ENCODE data around the gene METRNL. TPM values are rescaled to one million over a fixed set of nuclear protein-coding genes. Genes with fewer than 3 reads are reported as not detected.

METRNL gene
- total RNA-seq, 2 experiments from 2014 or later = 16.9 to 23.3 TPM

DNA sequence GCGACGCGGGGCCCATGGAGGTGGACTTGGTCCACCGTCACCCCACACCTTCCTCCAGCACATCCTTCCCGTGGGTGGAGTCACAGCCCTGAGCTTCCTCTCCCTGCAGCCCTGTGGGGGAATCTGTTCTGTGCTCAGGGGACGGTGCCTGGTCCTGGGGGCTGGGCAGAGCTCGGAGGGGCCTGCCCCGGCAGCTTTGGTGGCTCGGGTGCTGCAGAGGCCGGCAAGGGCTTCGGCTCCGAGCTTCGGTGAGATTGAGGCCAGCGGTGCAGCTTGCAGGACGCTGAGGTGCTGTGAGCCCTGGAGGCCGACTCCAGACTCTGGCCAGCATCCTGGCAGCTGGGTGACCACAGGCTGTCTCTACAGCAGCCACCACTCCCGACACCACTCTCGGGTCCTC is 36.4 kb downstream of the METRNL start:
- POLR2A ChIA-PET = no interaction called here
- no peak for TF ChIP-seq EZH2phosphoT487 (IDR thresholded peaks at IDR 0.05; ENCODE audit: borderline replicate concordance, low read depth, low read length)
- no peak for TF ChIP-seq CTCF (conservative IDR thresholded peaks at IDR 0.05; ENCODE audit: low read length)
- no peak overlapping the region for H3K27ac ChIP-seq (ENCODE audit: low read depth, low read length, poor library complexity, severe bottlenecking)
- DNase-seq (ENCODE audit: low spot score) = no peak
- CTCF ChIA-PET (ENCODE audit: unreplicated experiment) = no interaction called here
- no peaks in the 10 kb centered on the region for H3K9me2 ChIP-seq (ENCODE audit: insufficient read depth, low read length)
- H3K9me3 ChIP-seq (ENCODE audit: low read length) = no peaks in the 10 kb centered on the region
- H3K4me3 ChIP-seq (ENCODE audit: low read depth, low read length, poor library complexity, severe bottlenecking) = no peak overlapping the region
- intact Hi-C loops (cut with micrococcal nuclease; ENCODE audit: unreplicated experiment) = loop anchor here (5.0 kb wide), 1 partner anchor 199 kb away; no protein-coding TSS in a partner anchor
- H4K20me1 ChIP-seq (ENCODE audit: insufficient read depth, low read length) = no peaks in the 10 kb centered on the region
- no peak overlapping the region for H2AFZ ChIP-seq (ENCODE audit: low read length)
- BruUV-seq (replicated peaks) = no TSS peak
- H3K36me3 ChIP-seq (ENCODE audit: insufficient read depth, low read length) = no peaks in the 10 kb centered on the region
- H3K4me2 ChIP-seq (ENCODE audit: low read length) = no peak overlapping the region
- H3K79me2 ChIP-seq (ENCODE audit: insufficient read depth, low read depth, low read length) = no peaks in the 10 kb centered on the region
- H3K4me1 ChIP-seq (ENCODE audit: insufficient read depth, low read length, poor library complexity, severe bottlenecking) = peaks cover 26% of the 10 kb centered on the region

GRCh38 chr17:83116311-83116771 is 36.9 kb downstream of the METRNL start:
- DNase-seq (ENCODE audit: low spot score) = no peak
- H3K4me3 ChIP-seq (ENCODE audit: low read depth, low read length, poor library complexity, severe bottlenecking) = no peak overlapping the region
- H4K20me1 ChIP-seq (ENCODE audit: insufficient read depth, low read length) = no peaks in the 10 kb centered on the region
- BruUV-seq (replicated peaks) = no TSS peak
- no peak overlapping the region for H2AFZ ChIP-seq (ENCODE audit: low read length)
- POLR2A ChIA-PET = no interaction called here
- intact Hi-C loops (cut with micrococcal nuclease; ENCODE audit: unreplicated experiment) = loop anchor here (5.0 kb wide), 1 partner anchor 199 kb away; no protein-coding TSS in a partner anchor
- no peaks in the 10 kb centered on the region for H3K36me3 ChIP-seq (ENCODE audit: insufficient read depth, low read length)
- H3K4me1 ChIP-seq (ENCODE audit: insufficient read depth, low read length, poor library complexity, severe bottlenecking) = peaks cover 26% of the 10 kb centered on the region
- no peak overlapping the region for H3K27ac ChIP-seq (ENCODE audit: low read depth, low read length, poor library complexity, severe bottlenecking)
- no peaks in the 10 kb centered on the region for H3K9me3 ChIP-seq (ENCODE audit: low read length)
- H3K4me2 ChIP-seq (ENCODE audit: low read length) = no peak overlapping the region
- CTCF ChIA-PET (ENCODE audit: unreplicated experiment) = no interaction called here
- no peak for TF ChIP-seq EZH2phosphoT487 (IDR thresholded peaks at IDR 0.05; ENCODE audit: borderline replicate concordance, low read depth, low read length)
- TF ChIP-seq CTCF (conservative IDR thresholded peaks at IDR 0.05; ENCODE audit: low read length) = no peak
- no peaks in the 10 kb centered on the region for H3K9me2 ChIP-seq (ENCODE audit: insufficient read depth, low read length)
- H3K79me2 ChIP-seq (ENCODE audit: insufficient read depth, low read depth, low read length) = no peaks in the 10 kb centered on the region

GRCh38 chr17:83116783-83117555 is 37.6 kb downstream of the METRNL start:
- CTCF ChIA-PET (ENCODE audit: unreplicated experiment) = no interaction called here
- Histone ChIP-seq H3K9me2 (ENCODE audit: insufficient read depth, low read length) (no peaks in the 10 kb centered on the region), H3K4me2 (ENCODE audit: low read length) (no peak overlapping the region), H4K20me1 (ENCODE audit: insufficient read depth, low read length) (no peaks in the 10 kb centered on the region), H3K4me3 (ENCODE audit: low read depth, low read length, poor library complexity, severe bottlenecking) (no peak overlapping the region), H3K9me3 (ENCODE audit: low read length) (no peaks in the 10 kb centered on the region), H3K4me1 (ENCODE audit: insufficient read depth, low read length, poor library complexity, severe bottlenecking) (peaks cover 26% of the 10 kb centered on the region), H2AFZ (ENCODE audit: low read length) (no peak overlapping the region), H3K36me3 (ENCODE audit: insufficient read depth, low read length) (no peaks in the 10 kb centered on the region), H3K27ac (ENCODE audit: low read depth, low read length, poor library complexity, severe bottlenecking) (no peak overlapping the region), H3K79me2 (ENCODE audit: insufficient read depth, low read depth, low read length) (no peaks in the 10 kb centered on the region)
- BruUV-seq (replicated peaks) = no TSS peak
- POLR2A ChIA-PET = no interaction called here
- no peak for DNase-seq (ENCODE audit: low spot score)
- TF ChIP-seq CTCF (conservative IDR thresholded peaks at IDR 0.05; ENCODE audit: low read length) = no peak
- no peak for TF ChIP-seq EZH2phosphoT487 (IDR thresholded peaks at IDR 0.05; ENCODE audit: borderline replicate concordance, low read depth, low read length)
- intact Hi-C loops (cut with micrococcal nuclease; ENCODE audit: unreplicated experiment) = loop anchor here (5.0 kb wide), 1 partner anchor 200 kb away; no protein-coding TSS in a partner anchor

All from OCI-LY7 (cell line).